Inferior parietal cortex (tissue), 1 donor: ENCODE measurements around the gene KRT4.
"Not testable (repeated sequence)": the region's sequence is repeated elsewhere in the genome, so short reads cannot be mapped to it uniquely, and the experiment has no call there.

Experiments
- DNase-seq: peaks from one replicate; pipeline ENCODE4 v3.0.0-alpha.2; 2016; ENCODE audit errors: extremely low spot score

The KRT4 gene

DNA sequence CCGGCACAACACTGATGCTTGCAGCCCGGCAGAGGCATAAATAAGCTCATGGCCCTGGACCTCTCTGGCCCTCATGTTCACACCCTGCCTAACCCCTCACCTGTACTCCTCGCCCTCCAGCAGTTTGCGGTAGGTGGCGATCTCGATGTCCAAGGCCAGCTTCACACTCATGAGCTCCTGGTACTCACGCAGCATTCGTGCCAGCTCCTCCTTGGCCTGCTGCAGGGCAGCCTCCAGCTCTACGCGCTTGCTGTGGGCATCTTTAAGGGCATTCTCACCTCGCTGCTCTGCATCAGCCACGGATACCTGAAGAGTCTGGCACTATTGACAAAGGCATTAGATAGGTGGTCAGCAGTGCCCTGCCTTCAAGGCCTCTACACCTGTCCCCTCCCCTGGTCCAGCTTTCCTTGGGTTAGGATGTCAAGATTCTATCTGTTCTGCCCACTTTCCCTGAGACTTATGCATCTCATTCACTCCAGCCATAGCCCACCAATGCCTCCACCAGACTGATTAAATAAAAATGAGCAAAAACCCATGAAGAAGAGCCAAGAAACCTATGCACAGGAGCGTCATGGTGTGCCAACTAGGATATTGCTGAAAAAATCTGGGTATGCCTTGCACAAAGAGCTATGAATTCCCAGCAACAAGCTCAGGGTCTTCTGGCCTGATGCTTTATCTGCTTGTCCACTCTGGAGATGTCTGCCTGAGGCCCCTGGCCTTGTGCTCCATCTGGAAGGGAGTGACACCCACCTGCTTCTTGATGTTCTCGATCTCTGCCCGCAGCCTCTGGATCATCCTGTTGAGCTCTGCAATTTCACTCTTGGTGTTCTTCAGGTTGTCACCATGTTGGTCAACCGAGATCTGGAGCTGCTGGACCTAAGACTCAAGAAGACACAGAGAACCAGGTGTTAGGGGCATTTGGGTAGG is 6.1 kb downstream of the KRT4 start:
- no peak for DNase-seq

DNA sequence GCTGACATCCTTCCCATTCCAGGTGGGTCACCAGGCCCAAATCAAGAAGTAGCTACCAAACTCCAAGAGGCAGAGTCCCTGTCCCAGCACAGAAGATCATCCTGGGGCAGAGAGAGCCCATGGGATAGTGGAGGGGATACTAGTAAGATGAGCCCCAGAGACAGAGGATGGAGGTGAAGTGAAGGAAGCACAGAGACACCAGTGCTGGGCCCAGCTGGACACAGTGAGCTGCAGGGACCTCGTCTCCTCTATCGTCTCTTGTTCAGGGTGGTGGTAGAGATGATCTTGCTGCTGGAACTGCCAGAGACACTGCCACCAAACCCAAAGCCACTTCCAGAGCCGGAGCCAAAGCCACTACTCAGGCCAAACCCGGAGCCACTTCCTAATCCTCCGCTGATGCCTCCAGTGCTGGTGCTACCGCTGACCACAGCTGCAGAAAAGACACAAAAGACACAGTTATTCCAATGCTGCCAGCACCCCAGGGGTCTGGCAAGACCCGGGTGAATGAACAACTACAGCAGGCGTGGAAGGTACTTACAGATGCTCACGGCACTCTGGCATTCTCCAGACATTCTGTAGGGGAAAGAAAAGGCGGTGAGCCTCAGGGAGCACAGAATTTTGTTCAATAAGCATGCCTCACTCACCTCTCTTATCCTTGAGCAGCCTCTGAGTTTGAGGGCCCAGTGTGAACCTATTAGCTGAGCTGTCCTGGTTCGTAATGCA is 6.9 kb downstream of the KRT4 start:
- DNase-seq, result no peak

DNA sequence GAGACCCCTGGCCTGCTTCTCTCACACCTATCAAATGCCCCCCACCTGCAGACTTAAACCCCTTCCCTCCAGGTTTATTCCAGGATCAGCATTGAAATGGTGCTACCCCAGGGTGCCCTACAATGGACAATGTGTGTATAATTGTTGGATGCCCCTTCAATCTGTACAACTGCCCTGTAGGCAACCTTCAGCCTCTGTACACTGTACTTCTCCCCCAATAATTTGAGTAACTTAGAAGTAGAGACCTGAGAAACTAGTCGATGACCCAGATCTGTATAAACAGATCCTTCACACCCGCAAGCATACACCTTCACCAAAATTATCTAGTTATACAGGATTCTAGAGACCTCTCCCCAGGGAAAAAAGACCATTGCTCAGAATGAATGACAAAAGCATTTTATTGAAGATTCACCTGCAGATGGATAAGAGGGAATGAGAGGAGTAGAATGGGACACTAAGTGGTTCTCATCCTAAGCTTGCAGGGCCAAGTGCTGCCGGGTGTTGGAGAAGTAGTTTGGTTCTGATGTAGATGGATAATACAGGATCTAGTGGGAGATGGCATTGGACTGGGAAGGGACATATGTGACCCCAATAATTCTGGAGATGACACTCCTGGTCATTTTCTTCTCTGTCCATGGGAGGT is 7.6 kb downstream of the KRT4 start:
- DNase-seq, result no peak

DNA sequence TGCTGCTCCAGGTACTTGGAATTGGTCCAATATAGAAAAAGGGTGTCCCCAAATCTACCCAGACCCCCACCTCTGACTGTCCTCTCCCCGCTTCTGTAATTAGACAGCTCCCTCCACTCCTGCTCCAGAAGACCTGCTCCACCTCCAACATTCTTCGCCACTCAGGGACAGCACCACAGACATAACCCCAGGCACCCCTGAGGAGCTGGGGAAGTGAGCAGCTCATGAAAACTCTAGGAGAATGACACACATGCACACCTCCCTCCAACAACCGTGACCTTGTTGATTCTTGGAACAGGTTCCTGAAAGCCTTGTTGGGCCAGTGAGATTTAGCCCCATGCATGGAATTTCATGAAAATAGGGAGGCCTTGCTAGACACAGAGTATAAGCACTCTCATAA is 8.2 kb downstream of the KRT4 start:
- DNase-seq, result no peak

- no peak for DNase-seq
Measured at GRCh38 chr12:52805000-52805399, 8.9 kb downstream of the KRT4 start.

DNA sequence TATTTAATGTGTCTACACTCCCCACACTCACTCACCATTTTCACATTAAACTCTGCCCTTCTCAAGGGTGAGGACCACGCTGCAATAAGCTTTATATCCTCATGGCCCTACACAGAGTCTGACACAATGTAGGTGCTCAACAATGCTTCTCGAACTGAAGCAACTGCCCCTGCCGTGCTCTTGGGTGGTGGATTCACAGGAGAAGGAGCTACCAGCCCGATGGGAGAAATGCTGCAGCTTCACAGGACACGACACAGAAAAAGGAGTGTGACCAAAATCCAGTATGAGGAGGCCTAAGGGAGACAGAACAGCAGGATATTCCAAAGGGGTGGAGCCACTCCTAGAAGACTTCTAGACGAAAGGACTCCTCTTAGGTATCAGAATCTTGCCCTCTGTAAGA is 11.5 kb downstream of the KRT4 start:
- DNase-seq, result no peak

DNA sequence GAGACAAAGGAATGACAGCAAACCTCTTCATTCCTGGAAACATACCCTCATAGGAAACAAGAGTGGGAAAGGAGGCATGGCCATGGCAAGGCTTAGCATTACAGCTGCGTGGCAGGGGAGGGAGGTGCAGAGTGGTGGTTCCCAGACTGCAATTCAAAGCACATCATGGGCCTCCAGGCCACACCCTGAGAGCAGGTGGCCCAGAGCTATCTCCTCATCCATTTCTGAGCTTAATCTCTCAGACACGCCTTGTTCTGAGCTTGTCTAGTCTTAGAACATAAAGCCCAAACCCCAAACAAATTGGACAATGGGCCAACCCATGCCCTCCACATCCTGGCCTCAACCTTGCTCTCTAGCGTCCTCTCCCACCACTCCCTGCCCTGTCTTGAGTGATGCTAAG is 12.1 kb downstream of the KRT4 start:
- DNase-seq, result no peak

DNA sequence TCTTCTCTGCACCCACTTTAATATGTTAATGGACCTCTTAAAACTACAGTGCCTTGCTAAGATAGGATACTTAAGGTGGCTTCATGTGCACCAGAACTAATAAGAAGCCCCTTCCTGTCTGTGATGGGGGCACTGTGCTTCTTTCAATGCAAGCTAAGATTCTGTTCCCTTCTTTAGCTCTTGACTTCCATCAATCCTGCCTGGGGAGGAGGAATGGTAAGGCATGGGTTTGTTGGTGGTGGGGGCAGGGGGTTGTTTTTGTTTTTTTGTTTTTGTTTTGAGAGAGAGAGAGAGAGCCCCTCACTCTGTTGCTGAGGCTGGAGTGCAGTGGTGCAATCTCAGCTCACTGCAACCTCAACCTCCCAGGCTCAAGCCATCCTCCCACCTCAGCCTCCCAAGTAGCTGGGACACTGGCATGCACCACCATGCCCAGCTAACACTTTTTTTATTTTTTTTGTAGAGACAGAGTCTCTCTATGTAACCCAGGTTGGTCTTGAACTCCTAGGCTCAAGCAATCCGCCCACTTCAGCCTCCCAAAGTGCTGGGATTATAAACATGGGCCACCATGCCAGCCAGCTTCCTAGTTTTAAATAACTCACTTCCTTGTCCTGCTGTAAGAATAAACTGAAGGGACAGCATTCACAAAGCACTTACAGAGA is 13.5 kb downstream of the KRT4 start:
- DNase-seq, result no peak

GRCh38 chr12:52799505-52800211 is 14.3 kb downstream of the KRT4 start:
- no peak for DNase-seq

GRCh38 chr12:52798671-52799504 is 15.0 kb downstream of the KRT4 start:
- DNase-seq, result no peak

DNA sequence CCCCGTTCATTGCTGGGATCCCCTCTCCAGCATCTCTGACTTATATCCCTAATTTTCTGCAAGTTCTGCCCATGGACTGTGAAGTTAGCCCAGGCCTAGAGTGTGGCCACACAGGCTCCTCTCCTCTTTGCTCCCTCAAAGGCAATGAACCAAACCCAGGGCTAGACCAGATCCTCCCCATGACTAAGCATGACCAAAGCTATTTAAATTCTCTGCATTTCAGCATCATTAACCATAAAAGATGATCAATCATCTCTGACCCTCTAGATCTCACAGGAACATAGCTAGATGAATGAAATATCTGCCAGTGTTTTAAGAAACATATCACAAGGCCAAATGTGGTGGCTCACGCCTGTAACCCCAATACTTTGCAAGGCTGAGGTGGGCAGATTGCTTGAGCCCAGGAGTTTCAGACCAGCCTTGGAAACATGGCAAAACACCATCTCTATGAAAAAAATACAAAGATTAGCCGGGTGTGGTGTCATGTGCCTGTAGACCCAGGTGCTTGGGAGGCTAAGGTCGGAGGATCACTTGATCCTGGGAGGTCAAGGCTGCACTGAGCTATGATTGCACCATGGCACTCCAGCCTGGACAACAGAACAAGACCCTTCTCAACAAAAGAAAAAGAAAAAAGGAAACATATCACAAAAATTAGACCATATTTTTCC is 15.8 kb downstream of the KRT4 start:
- DNase-seq, result no peak

DNA sequence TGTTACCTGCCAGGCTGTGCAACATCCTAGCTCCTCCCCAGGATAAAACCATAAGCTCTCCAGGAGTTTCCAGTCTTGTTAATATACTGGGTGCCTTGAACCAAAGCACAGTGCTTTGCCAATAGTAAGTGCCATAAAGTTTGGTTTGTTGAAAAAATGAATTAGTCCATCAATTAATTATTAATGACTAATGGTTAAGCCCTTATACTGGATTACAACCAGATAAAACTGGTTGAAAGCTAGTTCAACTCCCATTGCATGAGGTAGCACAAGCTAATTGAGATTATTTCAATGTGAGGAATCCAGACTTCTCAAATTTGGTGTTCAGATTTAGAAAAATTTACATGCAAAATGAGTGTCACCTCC is 16.4 kb downstream of the KRT4 start:
- no peak for DNase-seq

DNA sequence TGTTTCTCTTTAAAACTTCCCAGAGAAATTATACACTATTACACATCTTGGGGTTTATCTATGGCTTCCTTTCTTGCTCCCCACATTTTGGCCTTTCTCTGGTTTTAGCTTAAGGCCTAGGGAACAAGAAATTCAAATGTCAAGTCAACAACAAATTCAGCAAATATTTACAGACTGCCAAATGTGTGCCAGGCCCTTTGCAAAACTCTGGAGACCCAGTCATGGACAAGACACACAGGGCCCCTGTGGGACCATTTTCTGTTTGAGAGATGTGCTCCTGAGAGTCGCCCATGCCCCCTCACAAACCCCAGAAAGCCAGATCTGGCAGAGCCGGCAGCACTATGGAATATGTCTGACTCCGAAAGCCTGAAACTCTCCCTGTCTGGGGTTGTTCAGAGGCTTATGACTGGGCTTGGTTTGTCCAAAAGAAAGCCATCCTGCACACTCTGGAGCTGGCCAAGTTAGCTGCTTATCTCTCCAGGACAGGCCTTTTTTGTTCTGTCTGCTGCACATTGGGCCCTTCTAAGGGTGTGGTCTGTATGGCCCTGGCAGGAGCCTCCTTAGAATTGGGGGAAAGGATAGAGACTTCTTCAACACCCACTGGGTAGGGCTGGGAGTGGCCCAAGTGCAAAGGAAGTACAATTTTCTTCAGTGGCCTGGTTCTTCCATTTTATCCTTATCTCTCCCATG is 16.9 kb downstream of the KRT4 start:
- DNase-seq, result peak; percentile 15

DNA sequence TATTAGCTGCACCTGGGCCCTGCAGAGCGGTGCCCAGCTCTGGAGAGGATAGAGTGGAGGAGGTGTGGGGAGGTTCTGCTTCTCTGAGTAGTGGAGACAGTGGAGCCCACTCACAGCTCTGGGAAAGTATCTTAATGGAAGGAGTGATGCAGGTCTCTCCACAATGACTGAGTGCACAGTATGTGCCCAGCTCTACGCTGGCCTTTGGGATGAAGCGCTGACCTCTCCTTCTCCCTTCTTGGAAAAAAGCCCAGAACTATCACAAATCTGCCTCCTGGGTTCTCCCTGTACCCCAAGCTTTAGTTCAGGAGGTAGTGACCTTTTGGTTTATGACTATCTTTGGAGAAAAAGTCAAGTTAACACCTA is 17.5 kb downstream of the KRT4 start:
- no peak for DNase-seq

- no peak for DNase-seq
Measured at GRCh38 chr12:52795694-52796428, 18.1 kb downstream of the KRT4 start, which contains the start of gene KRT3. KRT3 (minus strand) TSS chr12:52796117; CDS start chr12:52796042, 75 bp downstream.

DNA sequence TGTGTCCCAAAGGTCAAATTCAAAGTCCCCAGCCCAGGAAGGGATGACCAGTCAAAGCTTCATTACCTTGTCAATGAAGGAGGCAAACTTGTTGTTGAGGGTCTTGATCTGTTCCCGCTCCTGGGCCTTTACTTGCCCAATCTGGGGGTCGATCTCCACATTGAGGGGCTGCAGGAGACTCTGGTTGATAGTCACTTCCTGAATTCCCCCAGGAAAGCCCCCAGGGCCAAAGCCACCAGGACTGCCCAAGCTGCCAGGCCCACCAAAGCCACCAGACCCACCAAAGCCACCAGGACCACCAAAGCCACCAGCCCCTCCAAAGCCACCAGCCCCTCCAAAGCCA is 18.6 kb downstream of the KRT4 start:
- not testable (repeated sequence) for DNase-seq

- no peak for DNase-seq
Measured at GRCh38 chr12:52794479-52795331, 19.2 kb downstream of the KRT4 start.
